Activated gamma-delta T cell treated with Interleukin-2 at 50 U/mL for 16 hours (primary cell): ENCODE results near the gene VPS4A.

Source experiments
- DNase-seq: peaks from one replicate; pipeline ENCODE4 v3.0.0-alpha.2; 2020

Gene VPS4A

GRCh38 chr16:69368866-69369265, 57.7 kb downstream of the VPS4A start:
- DNase-seq: no peak

- no peak for DNase-seq
Observed at GRCh38 chr16:69371564-69371963, 60.4 kb downstream of the VPS4A start.

- DNase-seq: no peak
Observed at GRCh38 chr16:69373019-69373418, 61.9 kb downstream of the VPS4A start.
